ENCODE data around the gene ASB1. TPM values are rescaled to one million over a fixed set of nuclear protein-coding genes. Genes with fewer than 3 reads are reported as not detected.

ASB1 gene, protein sequence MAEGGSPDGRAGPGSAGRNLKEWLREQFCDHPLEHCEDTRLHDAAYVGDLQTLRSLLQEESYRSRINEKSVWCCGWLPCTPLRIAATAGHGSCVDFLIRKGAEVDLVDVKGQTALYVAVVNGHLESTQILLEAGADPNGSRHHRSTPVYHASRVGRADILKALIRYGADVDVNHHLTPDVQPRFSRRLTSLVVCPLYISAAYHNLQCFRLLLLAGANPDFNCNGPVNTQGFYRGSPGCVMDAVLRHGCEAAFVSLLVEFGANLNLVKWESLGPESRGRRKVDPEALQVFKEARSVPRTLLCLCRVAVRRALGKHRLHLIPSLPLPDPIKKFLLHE
- total RNA-seq (2014; rRNA removed; shearing (Covaris generic)), result 23.5 and 27.4 TPM in 2 replicates

DNA sequence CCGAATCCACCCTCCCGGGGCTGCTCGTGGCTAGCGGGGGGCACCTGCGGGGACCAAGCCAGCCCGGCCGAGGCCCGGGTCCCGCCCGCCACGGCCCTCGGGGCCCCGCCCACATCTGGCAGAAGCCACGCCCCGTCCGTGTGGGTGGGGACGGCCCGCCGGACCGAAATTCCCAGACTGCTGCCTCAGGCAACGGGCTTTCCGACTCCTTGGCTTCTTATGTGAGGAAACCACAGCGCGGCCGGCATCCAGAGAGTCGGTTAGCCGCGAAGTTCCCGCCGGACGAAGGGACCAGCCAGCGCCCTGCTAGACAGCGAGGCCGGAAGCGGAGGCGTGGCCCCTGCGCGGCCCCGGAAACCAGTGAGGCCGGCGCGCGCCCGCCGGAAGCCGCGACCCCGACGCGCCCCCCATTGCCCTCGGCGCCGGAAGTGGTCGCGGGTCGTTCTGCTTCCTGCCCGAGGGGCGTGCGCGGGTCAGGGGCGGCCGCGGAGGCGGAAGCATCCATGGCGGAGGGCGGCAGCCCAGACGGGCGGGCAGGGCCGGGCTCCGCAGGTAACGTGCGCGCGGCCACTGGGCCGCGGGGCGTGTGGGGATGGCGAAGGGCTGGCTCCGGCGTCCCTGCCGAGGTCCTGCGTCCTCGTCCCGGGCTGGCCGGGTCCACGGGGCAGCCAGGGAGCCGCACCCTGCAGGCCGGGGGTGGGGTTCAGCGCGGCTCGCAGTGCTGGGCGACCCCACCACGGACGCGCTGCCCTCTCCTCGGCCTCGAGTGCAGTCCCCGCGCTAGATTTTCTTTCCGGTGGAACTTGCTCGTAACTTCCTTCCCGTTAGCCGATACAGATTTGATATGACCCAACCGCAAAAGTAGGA is at the start of gene ASB1:
Gene ASB1, plus strand, starts transcription at position 360 of the 867 bp plus-strand sequence. Its CDS starts 144 bp downstream, at position 504.
- peak; percentile 94 for DNase-seq (ENCODE audit: low read depth)

DNA sequence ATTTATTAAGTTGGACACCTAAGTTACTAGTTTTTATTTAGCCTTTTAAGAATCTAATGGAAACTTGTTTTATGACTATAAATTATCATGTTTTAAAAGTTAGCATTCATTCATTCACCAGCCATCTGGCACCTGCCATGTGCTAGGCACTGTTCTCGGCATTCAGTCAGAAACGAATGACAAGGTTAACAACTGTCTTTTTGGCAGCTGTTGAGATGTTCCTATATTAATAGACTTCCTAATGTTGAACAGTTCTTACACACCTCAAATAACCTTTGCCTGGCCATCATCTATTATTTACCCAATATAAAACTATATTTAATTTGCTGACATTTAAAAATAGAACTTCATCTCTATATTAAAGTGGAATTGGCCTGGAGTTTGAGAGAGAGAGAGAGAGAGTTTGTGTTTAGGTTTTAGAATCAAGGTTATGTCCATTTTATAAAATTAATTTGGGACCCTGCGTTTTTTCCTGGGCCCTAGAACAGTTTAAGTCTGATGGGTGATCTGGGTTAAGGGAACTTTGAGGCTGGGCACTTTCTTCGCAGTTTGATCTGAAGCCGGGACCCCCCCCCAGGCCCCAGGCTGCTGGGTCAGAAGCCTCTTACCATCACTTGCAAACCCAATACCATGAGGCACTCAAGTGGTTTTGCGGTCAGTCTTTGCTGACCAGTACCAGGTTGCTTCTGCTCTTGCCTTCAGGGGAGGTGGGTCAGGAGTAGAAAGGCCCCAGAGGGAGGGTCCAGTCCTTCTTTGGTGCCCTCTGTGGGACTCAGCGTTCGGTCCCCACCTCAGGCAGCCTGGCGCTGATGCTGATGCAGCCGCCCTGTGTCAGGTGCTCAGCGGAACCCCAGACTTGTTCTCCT is 48.3 kb upstream of the ASB1 start:
- DNase-seq (ENCODE audit: low read depth), result no peak

DNA sequence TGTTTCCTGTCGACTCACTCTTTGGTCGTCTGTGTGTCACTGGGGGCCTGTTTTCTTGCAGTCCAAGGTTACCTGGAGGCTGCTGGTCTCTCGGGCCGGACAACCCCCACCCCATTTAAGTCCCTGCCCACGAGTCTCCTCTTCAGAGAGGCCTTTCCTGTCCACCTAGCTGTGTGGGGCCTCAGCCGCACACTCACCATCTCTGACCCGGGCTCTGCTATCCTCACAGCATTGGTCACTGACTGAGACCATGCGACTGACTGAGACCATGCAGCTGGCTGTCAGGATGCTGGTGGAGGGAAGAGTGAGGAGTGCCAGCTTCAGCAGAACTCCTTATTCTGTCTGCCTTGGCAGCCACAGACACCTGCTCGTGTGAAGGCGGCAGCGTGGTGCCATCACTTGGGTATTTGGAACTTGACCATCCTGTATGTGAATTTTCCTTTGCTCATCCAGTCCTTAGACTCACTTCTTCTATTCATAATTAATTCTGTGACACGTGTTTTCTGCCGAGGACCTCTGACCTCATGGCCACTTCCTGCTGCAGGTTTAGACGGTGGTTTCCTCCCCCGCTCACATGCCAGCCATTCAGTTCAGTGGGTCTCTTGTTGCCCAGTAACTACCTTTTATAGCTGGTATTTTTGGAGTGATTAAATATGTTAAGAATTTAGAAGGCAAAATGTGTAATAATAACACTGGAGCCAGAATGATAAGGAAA is 47.5 kb upstream of the ASB1 start:
- DNase-seq (ENCODE audit: low read depth), result no peak

DNA sequence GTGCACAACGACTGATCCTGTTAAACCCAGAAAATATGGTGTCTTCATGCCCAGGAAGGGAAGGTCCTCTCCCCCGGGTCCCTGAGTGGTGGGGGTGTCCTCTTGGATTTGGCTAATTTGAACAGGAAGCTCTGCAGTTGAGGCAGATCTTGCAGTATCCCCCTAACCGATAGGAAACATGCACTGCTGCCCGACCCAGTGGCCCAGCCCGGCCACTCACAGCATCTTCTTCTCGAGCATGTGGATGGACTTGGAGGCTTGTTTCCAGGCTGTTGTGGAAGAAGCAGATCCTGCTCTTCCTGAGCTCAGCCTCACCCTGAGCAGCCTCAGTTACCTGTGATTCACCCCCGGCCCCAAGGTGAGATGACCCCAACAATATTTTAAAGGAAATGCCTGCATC is 46.4 kb upstream of the ASB1 start:
- no peak for DNase-seq (ENCODE audit: low read depth)

DNA sequence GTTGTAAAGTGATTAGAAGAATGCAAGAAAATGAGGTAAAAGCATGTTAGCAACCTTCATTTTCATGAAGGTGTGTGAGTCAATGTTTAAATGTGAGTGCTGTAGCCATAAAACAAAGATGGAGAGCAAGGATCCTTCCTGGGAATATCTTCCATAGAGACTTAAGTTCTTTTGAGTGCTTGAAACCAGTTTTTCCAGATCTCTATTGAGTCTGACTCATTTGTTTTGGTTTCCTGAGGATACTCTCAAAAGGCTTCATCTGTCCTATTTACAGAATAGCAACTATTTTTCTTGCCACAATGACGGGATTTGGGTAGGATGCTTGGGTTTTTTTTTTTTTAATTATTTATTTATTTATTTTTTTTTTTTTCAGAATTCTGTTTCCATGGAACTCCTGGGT is 45.9 kb upstream of the ASB1 start:
- DNase-seq (ENCODE audit: low read depth), result peak; percentile 11

DNA sequence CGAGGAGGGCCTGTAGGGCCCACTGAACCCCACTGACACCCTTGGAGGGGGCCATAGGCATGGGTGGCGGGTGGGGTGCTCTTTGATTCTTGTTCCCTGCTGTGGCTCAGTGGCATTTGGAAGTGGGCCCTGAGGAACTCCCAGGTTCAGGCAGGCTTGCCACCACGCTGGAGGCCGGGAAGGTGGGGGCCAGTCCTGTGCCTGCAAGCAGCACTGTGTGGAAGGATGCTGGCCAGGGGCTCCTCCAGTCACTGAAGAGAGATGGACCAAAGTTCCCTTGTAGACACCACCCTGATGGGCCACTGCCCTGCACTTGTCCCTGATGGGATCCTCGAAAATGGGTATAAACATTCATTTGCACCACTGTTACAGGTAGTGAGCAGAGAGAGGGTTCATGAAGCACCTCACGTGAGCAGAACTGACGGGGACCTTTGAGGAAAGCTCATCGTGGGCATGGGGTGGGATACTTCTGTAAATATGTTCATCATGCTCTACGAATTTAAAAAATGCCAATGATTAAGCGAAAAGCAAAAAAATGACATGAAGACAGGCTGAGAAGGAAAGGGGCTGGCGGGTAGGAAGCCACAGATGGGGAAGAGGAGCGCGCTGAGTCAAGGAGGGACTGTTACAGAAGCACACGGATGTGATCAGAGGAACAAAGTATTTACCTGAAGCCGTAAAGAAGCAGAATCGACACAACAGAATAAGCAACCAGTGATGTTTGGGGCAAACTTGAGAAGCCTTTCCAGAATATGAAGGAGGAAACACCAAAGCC is 45.2 kb upstream of the ASB1 start:
- no peak for DNase-seq (ENCODE audit: low read depth)

DNA sequence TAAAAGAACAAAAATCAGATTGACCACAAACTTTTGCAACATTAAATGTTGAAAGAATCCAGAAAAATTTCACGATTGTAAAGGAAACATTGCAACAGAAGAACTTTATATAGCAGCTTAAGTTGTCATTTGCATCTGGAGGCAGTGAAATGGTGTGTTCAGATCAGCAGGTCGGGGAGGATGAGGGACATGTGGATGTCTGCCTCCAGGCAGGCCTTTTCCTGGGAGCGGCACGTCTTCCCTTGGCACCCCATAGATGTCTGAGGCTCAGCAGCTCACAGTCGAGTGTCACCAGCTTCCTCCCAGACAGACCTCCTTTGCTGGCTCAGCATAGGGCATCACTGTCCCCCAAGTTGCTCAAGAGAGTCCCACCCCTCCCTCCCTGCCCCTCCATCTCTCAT is 44.3 kb upstream of the ASB1 start:
- DNase-seq (ENCODE audit: low read depth), result no peak

DNA sequence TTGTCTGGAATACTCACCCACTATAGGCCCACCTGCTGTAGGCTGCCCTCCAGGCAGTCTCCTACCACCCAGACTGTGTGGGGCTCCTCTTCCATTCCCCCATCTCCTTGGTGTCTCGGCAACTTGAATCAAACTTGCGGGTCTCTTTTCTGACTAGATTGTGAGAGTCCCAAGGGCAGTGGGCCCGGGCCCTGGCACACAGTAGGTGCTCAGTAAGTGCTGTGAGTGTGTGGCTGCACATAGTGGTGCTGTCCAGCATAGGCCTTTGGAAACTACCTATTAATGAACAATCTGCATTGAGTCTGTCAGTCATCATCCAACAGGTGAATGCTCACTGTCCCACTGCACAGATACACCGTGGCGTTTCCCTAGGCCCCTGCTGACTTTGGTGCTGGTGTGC is 43.6 kb upstream of the ASB1 start:
- DNase-seq (ENCODE audit: low read depth), result no peak

DNA sequence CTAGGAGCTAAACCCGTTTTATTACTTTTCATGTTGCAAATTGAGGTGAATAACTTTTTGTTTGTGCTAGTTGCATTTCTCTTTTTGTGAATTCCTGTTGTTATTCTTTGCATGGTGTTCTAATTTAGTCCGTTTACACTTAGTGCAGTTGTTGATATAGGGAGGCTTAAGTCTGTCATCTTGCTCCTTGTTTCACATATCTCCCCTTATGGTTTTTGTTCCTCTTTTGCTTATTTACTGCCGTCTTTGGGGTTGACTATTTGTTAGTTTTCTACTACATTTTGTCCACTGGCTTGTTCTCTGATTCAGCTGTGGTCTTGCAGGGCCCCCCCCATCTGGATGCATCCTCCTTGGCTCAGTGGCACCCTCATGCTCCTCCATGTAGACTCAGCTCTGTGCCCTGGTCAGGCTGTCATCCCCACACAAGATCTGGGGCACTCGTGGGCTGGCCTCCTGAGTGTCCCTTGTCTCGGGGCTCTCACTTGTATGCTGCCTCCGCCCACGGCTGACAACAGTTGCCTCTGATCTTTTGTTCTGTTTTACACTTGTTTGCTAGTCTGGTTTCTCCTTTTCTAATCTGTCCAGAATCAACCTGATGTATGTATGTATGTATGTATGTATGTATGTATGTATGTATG is 42.9 kb upstream of the ASB1 start:
- no peak for DNase-seq (ENCODE audit: low read depth)

DNA sequence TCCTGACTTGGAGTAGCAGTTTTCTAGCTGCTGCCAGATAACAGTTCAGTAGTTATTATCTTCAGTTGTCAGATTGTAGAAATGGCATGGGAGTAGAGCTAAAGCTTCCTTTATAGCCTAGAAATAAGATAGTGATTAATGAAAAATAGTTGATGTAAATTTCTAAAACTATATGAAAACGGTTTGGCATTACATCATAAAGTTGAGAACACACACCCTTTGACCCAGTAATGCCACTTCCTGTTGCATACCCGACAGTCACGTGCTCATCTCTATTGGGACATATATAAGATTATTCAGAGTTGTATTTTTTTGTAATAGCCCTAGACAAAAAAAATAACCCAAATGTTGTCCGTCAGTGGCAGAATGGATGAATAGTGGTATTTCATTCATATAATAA is 39.4 kb upstream of the ASB1 start:
- no peak for DNase-seq (ENCODE audit: low read depth)

DNA sequence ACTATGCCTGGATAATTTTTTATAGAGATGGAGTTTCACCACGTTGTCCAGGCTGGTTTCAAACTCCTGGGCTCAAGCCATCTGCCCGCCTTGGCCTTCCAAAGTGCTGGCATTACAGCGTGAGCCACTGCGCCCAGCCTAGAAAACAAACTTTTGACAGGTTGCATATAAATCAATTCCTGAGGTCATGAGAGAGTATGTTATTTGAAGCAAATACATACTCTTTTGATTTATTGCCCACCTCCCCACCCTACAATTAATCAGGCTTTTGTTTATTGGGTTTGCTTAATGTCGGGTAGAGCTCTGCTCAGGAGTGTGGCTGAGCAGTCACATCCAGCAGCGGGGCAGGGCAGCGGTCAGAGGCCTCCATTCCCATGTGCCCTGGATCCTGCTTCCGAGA is 37.9 kb upstream of the ASB1 start:
- DNase-seq (ENCODE audit: low read depth), result no peak

DNA sequence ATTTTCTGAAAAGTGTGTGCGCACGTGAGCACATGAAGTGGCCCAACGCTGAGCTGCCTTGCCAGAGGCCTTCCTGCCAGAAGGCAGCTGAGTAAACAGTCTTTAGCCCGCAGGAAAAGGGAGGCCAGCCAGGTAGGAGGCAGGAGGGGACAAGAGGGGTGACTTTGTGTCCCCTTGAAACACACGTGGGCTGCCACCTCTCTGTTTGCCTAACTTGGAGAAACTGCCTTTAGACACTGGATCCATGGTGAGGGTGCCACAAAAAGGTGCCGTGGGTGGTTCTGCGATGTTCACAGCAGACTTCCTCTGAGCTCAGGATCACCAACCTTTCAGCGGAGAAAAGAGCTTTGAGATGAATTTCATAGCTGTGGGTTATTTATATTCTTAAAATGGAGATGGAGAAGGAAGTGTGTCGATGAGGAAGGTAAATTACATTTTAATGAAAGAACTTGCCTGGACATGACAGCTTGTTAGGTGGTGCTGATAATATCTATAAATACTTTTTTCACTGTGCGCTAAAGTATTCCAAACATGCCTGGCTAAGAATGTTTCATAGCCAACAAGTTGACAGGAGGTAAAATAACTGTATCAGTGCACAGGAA is 36.6 kb upstream of the ASB1 start:
- no peak for DNase-seq (ENCODE audit: low read depth)

DNA sequence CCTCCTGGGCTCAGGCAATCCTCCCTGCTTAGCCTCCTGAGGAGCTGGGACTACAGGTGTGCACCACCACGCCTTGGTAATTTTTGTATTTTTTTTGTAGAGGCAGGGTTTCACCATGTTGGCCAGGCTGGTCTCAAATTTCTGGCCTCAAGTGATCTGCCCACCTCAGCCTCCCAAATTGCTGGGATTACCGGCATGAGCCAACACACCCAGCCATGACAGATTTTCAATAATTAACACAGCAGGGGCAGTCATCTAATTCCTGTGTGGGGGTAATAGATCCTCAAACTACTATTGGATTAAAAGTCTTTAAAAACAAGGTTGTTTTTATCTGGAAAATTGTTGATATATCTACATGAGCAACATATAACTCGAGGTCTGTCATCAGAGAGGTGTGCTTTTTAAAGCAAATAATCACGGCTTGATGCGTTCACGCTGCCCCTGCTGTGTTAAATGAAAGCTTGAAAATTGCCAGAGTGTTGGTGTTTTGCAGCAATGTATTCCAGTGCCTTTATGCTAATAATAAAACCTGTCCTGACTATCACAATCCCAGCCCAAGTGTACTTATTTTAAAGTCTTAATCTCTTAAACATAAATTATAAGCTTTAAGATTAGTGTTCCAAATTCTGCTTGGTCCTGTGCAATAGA is 35.6 kb upstream of the ASB1 start:
- DNase-seq (ENCODE audit: low read depth), result no peak

DNA sequence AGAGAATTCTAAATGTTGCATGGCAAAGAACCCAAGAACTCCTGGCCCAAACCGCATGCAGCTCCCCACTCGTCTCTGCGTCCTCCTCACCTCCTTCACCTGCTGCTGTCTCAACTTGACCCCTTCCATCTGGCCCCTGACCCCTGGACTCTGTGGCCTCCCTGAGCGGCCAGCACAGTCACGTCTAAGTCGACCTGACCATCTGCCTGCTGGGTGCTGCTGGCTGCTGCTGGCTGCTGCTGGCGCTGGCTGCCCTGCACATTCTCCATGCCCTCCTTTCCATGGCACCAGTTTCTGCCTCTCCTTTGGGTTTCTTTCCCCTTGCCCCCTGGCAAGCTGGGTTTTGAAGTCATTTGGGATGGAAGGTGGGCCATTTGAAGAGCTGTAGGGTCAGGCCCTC is 30.1 kb upstream of the ASB1 start:
- DNase-seq (ENCODE audit: low read depth), result no peak

DNA sequence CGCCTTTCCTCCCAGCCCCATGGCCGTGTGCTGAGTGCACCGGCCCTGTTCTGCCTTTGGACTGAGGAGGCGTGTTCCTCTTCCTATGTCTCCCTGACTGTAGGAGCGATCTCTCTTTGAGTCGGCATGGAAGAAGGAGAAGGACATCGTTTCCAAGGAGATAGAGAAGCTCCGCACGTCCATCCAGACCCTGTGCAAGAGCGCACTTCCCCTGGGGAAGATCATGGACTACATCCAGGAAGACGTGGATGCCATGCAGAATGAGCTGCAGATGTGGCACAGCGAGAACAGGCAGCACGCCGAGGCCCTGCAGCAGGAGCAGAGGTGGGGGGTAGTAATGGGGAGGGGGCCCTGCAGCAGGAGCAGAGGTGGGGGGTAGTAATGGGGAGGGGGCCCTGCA is 29.4 kb upstream of the ASB1 start:
- DNase-seq (ENCODE audit: low read depth), result no peak

DNA sequence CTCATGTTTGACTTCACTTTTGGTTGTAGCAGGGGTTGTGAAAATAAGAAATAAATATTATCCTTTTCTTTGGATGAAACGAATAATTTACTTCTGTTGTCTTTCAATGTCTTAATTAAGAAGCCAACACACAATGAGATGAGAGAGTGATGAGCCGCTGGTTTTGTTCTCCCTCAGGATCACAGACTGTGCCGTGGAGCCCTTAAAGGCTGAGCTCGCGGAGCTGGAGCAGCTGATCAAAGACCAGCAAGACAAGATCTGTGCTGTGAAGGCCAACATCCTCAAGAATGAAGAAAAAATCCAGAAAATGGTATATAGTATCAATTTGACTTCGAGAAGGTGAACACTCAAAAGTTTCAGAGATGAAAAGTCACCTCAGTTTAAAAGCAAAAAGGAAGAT is 28.1 kb upstream of the ASB1 start:
- DNase-seq (ENCODE audit: low read depth), result no peak

DNA sequence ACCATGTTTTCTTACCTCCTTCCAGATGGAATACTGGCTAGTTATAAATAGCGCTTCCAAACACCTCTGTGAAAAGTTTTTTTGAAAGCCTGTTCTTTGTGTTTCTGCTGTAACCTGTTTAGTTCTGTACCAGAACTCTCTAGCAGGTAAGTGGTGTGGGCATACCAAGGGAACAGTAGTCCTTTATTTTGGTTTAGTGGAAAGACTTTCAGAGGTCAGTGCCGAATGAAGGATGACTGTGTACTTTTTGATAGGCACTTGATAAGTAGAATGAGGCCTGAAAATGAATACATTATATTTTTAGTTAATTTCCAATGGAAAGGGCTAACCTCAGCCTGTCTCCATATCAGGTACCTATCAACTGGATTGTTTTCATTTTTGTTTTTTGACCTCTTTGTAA is 27.6 kb upstream of the ASB1 start:
- no peak for DNase-seq (ENCODE audit: low read depth)

DNA sequence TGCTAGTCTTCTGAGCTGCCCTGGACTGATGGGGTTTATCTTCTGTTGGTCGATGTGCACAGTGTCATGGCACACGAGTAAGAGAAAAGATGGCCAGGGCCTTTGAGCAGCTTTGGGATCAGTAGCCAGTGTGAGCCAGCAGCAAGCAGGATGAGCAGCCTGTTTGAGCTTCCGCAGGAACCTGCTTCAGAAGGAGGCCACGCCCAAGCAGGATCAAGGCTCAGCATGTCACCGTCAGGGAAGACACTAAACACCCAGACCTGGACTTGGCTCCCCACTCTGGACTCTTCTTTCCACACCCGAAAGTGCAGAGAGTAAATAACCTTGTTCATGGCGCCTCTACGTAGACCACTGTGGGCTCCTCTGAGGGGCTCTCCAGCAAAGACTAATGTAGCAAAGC is 25.2 kb upstream of the ASB1 start:
- no peak for DNase-seq (ENCODE audit: low read depth)
